ENCODE measurements around the gene PVALEF.

The PVALEF gene

GRCh38 chr17:81165246-81166032, at the start of gene PVALEF:
TSS of gene PVALEF (plus strand) at chr17:81165507. CDS start at chr17:81181227, 15,720 bp downstream.
- peaks cover 17% of the 10 kb centered on the region for H3K27me3 ChIP-seq (ENCODE audit: control insufficient read depth, insufficient read depth, low read length)
- no peaks in the 10 kb centered on the region for H3K36me3 ChIP-seq (ENCODE audit: control insufficient read depth, insufficient read depth, low read length)
- no peaks in the 10 kb centered on the region for H3K4me1 ChIP-seq (ENCODE audit: control insufficient read depth, insufficient read depth, low read length)
- H3K4me3 ChIP-seq (ENCODE audit: low read length) = peak within 1 kb of the TSS; percentile 4
- H3K27ac ChIP-seq (ENCODE audit: low read depth, low read length) = no peak within 1 kb of the TSS
- H3K9ac ChIP-seq (ENCODE audit: low read length) = no peak within 1 kb of the TSS

DNA sequence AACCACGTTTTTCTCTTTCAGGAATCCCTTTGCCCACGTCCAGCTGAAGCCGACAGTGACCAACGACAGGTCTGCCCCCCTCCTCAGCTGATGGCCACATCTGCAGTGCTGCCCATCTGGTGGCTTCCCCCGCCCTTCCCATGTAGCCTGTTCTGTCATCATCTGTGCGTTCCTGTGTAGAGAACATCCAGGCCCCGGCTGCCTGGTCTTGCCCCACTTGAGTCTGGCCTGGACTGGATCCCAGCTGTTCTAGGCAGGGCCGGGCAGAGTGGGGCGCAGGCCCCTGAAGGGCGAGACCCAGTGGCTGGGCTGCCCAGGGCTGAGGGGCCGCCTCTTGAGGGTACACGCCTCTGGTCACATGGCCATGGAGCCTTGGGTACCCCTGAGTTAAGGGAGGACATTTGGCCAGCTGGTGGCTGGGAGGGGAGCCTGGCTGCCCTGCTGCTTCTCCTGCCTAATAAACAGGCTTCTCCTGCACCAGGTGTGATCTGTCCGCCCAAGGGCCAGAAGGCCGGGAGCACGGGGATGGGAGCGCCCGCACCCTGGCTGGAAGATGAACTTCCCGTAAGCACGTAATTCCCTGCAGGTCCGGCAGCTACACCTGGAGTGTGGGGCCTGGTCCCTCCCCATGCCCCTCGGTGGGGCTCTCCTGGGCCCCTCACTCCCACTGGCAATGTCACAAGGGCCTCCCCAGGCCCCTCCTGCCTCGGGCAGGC, 49.4 kb upstream of the PVALEF start:
- Histone ChIP-seq H3K27ac (ENCODE audit: low read depth, low read length) (no peak overlapping the region), H3K4me1 (ENCODE audit: control insufficient read depth, insufficient read depth, low read length) (peaks cover 3% of the 10 kb centered on the region), H3K4me3 (ENCODE audit: low read length) (no peak overlapping the region), H3K9ac (ENCODE audit: low read length) (no peak overlapping the region), H3K36me3 (ENCODE audit: control insufficient read depth, insufficient read depth, low read length) (no peaks in the 10 kb centered on the region), H3K27me3 (ENCODE audit: control insufficient read depth, insufficient read depth, low read length) (peaks cover 7% of the 10 kb centered on the region)

- peaks cover 7% of the 10 kb centered on the region for H3K27me3 ChIP-seq (ENCODE audit: control insufficient read depth, insufficient read depth, low read length)
- no peak overlapping the region for H3K9ac ChIP-seq (ENCODE audit: low read length)
- no peak overlapping the region for H3K27ac ChIP-seq (ENCODE audit: low read depth, low read length)
- no peak overlapping the region for H3K4me3 ChIP-seq (ENCODE audit: low read length)
- H3K36me3 ChIP-seq (ENCODE audit: control insufficient read depth, insufficient read depth, low read length) = no peaks in the 10 kb centered on the region
- H3K4me1 ChIP-seq (ENCODE audit: control insufficient read depth, insufficient read depth, low read length) = peaks cover 3% of the 10 kb centered on the region
These were observed 48.6 kb upstream of the PVALEF start for GRCh38 chr17:81116704-81117103.

- H3K4me1 ChIP-seq (ENCODE audit: control insufficient read depth, insufficient read depth, low read length) = peaks cover 3% of the 10 kb centered on the region
- no peak overlapping the region for H3K27ac ChIP-seq (ENCODE audit: low read depth, low read length)
- H3K9ac ChIP-seq (ENCODE audit: low read length) = no peak overlapping the region
- no peak overlapping the region for H3K4me3 ChIP-seq (ENCODE audit: low read length)
- H3K27me3 ChIP-seq (ENCODE audit: control insufficient read depth, insufficient read depth, low read length) = peaks cover 7% of the 10 kb centered on the region
- H3K36me3 ChIP-seq (ENCODE audit: control insufficient read depth, insufficient read depth, low read length) = no peaks in the 10 kb centered on the region
These were observed 47.6 kb upstream of the PVALEF start for GRCh38 chr17:81117672-81118198.

GRCh38 chr17:81118308-81119221, 46.7 kb upstream of the PVALEF start:
- Histone ChIP-seq H3K36me3 (ENCODE audit: control insufficient read depth, insufficient read depth, low read length) (no peaks in the 10 kb centered on the region), H3K4me3 (ENCODE audit: low read length) (no peak overlapping the region), H3K27me3 (ENCODE audit: control insufficient read depth, insufficient read depth, low read length) (peaks cover 7% of the 10 kb centered on the region), H3K4me1 (ENCODE audit: control insufficient read depth, insufficient read depth, low read length) (peaks cover 3% of the 10 kb centered on the region), H3K9ac (ENCODE audit: low read length) (no peak overlapping the region), H3K27ac (ENCODE audit: low read depth, low read length) (no peak overlapping the region)

DNA sequence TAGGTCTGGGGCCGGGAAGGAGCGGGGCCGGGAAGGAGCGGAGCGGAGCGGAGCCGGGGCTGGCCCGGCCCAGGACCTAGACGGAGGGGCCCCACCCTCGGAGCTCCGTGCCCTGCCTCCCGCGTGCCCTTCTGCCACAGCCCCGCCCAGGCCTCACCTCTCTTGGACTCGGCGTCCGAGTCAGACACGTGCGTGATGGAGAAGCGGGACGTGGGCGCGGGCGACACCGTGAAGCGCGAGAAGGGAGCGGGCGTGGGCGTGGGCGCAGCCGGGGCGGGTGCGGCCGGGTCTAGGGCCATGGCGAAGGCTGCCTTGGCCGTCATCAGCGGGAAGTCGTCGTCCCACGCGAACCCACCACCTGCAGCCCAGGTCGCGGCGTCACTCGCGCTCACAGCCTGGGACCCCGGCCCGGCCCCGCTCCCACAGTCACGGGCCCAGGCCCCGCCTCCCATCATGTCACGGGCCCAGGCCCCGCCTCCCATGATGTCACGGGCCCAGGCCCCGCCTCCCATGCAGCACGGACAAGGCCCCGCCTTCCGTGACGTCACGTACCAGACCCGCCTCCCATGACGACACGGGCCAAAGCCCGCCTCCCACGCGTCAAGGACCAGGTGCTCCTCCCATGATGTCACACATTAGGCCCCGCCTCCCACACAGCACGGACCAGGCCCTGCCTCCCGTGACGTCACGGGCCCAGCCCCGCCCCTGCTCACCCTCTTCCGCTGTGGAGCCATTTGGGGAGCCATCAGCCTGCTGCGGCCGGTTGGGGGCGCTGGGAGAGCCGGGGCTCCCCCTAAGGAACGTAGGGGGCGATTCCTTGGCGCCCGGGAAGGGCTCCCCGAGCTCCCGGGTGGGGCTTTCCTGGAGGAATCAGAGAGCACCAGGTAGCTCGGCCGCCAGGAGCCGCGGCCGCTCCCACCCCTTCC, 45.8 kb upstream of the PVALEF start:
- H3K27ac ChIP-seq (ENCODE audit: low read depth, low read length) = no peak overlapping the region
- peaks cover 3% of the 10 kb centered on the region for H3K4me1 ChIP-seq (ENCODE audit: control insufficient read depth, insufficient read depth, low read length)
- H3K9ac ChIP-seq (ENCODE audit: low read length) = no peak overlapping the region
- H3K36me3 ChIP-seq (ENCODE audit: control insufficient read depth, insufficient read depth, low read length) = no peaks in the 10 kb centered on the region
- peak overlapping the region; percentile 17 for H3K4me3 ChIP-seq (ENCODE audit: low read length)
- H3K27me3 ChIP-seq (ENCODE audit: control insufficient read depth, insufficient read depth, low read length) = peaks cover 7% of the 10 kb centered on the region

DNA sequence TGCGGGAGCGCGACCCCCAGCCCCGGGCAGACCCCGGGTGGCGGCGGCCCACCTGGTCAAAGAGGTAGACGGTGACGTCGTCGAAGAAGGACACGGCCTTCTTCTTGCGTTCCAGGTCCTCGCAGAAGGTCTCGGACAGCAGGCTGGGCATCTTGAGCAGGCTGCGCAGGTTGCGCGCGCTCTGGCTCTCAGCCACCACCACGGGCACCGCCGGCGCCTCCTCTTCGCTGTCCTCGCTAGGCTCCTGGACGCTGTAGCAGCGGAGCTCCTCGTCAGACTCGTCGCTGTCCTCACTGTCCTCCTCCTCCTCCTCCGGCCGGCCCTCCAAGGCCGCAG, 45.2 kb upstream of the PVALEF start:
- no peak overlapping the region for H3K27ac ChIP-seq (ENCODE audit: low read depth, low read length)
- peaks cover 3% of the 10 kb centered on the region for H3K4me1 ChIP-seq (ENCODE audit: control insufficient read depth, insufficient read depth, low read length)
- H3K4me3 ChIP-seq (ENCODE audit: low read length) = no peak overlapping the region
- H3K36me3 ChIP-seq (ENCODE audit: control insufficient read depth, insufficient read depth, low read length) = no peaks in the 10 kb centered on the region
- peaks cover 7% of the 10 kb centered on the region for H3K27me3 ChIP-seq (ENCODE audit: control insufficient read depth, insufficient read depth, low read length)
- no peak overlapping the region for H3K9ac ChIP-seq (ENCODE audit: low read length)

DNA sequence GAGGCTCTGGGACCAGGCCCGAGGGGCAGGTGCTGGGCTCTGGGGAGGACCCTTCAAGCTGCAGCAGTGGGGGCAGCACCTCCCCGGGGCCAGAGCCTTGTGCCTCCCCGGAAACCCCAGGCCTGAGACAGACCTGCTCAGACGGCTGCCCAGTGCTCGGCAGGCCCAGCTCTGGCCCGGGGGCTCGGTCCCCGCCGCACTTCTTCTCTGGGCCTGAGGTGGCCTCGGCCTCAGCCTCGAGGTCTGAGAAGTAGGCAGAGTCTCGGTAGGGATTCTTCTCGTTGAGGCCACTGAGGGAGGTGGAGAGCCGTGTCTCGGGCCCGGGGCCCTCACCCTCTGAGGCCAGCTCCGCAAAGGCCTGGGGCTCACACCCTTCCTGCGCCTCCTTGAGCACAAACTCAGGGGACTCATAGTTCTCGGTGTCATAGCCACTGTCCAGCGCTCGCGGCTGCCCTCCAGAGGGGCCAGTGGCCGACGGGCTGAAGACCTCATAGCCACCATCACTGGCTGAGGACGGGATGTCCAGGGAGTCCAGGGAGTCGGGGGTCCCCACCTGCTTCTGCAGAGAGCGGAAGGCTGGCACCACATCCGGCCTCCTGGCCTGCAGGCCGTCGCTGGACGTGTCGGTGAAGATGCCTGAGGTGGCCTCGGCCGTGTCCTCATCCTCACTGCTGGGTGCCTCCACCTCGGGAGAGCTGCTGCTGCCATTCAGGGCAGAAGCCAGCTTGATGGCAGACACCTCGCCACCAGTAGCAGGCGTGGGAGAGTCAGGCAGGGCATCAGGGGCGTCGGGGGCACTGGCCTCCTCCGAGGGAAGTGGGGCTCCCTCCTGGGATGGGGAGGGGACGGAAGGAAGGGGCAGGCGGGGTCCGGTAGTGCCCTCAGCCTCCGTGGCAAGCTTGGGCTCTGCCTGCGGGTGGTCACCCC, 44.3 kb upstream of the PVALEF start:
- no peak overlapping the region for H3K27ac ChIP-seq (ENCODE audit: low read depth, low read length)
- H3K4me3 ChIP-seq (ENCODE audit: low read length) = no peak overlapping the region
- H3K36me3 ChIP-seq (ENCODE audit: control insufficient read depth, insufficient read depth, low read length) = no peaks in the 10 kb centered on the region
- H3K4me1 ChIP-seq (ENCODE audit: control insufficient read depth, insufficient read depth, low read length) = peaks cover 3% of the 10 kb centered on the region
- H3K9ac ChIP-seq (ENCODE audit: low read length) = no peak overlapping the region
- peaks cover 7% of the 10 kb centered on the region for H3K27me3 ChIP-seq (ENCODE audit: control insufficient read depth, insufficient read depth, low read length)

DNA sequence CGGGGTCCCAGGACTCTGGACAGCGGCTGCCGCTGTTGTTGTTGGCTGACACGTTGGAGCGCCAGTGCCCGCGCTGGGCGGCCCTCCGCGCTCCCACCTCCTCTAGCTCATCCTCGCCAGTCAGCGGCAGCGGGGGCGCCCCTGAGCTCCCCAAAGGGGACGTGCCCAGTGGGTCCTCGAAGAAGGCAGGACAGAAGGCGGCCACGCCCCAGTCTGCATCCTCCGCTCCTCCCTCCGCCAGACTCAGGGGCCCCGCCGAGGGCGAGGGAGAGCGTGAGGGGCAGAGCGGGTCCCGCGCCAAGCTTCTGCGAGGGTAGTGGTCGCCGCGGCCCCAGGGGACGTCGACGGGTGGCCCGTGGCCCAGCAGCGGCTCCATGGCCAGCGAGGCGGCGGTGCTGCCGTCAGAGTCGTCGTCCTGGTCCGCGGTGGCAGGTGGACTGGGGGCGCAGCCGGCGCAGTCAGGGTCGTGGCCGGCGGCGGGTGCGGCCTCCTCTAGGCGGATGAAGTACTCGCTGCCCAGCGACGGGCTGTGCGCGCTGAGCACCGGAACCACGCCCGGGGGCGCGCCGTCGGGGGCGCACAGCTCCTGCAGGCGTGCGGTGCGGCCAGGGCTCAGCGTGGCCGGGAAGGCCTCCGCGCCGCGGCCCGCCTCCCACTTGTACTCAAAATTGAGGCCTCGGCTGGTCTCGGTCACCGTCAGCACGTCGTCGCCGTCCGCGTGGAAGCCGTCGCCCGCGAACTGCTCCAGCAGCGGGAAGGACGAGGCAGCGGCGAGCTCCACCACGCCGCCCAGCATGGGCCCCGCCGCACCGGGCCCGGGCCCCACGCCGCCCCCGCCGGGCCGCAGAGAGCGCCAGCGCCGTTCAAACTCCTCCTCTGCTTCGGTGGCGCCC, 43.2 kb upstream of the PVALEF start:
- H3K4me1 ChIP-seq (ENCODE audit: control insufficient read depth, insufficient read depth, low read length) = peaks cover 3% of the 10 kb centered on the region

More for the DNA sequence above, 43.2 kb upstream of the PVALEF start:
- no peak overlapping the region for H3K27ac ChIP-seq (ENCODE audit: low read depth, low read length)
- no peak overlapping the region for H3K9ac ChIP-seq (ENCODE audit: low read length)
- no peak overlapping the region for H3K4me3 ChIP-seq (ENCODE audit: low read length)
- no peaks in the 10 kb centered on the region for H3K36me3 ChIP-seq (ENCODE audit: control insufficient read depth, insufficient read depth, low read length)
- H3K27me3 ChIP-seq (ENCODE audit: control insufficient read depth, insufficient read depth, low read length) = peaks cover 7% of the 10 kb centered on the region
